NT2/D1 (cell line): ENCODE data around the gene KDM8.

ENCODE experiments used
- DNase-seq: peaks from one replicate; pipeline ENCODE4 v3.0.0-alpha.2; 2011; ENCODE audit warnings: low read depth, low spot score
- H3K27me3 ChIP-seq: 2 replicates; pipeline ENCODE4 v1.6.0; 2011; ENCODE audit warnings: mild to moderate bottlenecking; ENCODE audit not compliant: insufficient read length, insufficient read depth
- H3K36me3 ChIP-seq: 2 replicates; pipeline ENCODE4 v1.6.1; 2011; ENCODE audit warnings: mild to moderate bottlenecking, low read length, mixed read lengths; ENCODE audit not compliant: insufficient read depth, insufficient read length
- H3K4me1 ChIP-seq: 2 replicates; pipeline ENCODE4 v1.5.1; 2011; ENCODE audit not compliant: insufficient read depth, insufficient read length
- H3K4me3 ChIP-seq: 2 replicates; pipeline ENCODE4 v1.5.1; 2011; ENCODE audit warnings: low read depth; ENCODE audit not compliant: insufficient read length
- H3K9ac ChIP-seq: 2 replicates; pipeline ENCODE4 v1.6.0; 2011; ENCODE audit warnings: low read depth; ENCODE audit not compliant: insufficient read length
- H3K9me3 ChIP-seq: 2 replicates; pipeline ENCODE4 v1.5.1; 2011; ENCODE audit warnings: mild to moderate bottlenecking, low read length; ENCODE audit not compliant: insufficient read depth
- SUZ12 ChIP-seq: IDR thresholded peaks from 2 replicates; pipeline ENCODE4 v1.6.1; 2011; ENCODE audit not compliant: insufficient read length, insufficient read depth; ENCODE audit errors: extremely low read depth
- YY1 ChIP-seq: IDR thresholded peaks from 2 replicates; pipeline ENCODE4 v1.6.1; 2011; ENCODE audit not compliant: insufficient read length, insufficient read depth
- ZNF274 ChIP-seq: IDR thresholded peaks from 2 replicates; pipeline ENCODE4 v1.6.1; 2011; ENCODE audit warnings: mild to moderate bottlenecking, low read depth, low read length

The KDM8 gene

GRCh38 chr16:27203507-27204311 lies at the start of gene KDM8:
TSS of gene KDM8 (plus strand) at chr16:27203526. CDS start at chr16:27210124, 6,598 bp downstream.
- Histone ChIP-seq H3K27me3 (no peaks in the 10 kb centered on the region), H3K9me3 (no peaks in the 10 kb centered on the region), H3K4me1 (no peaks in the 10 kb centered on the region), H3K36me3 (peaks cover 17% of the 10 kb centered on the region), H3K4me3 (peak within 1 kb of the TSS; percentile 72), H3K9ac (peak within 1 kb of the TSS; percentile 95)
- TF ChIP-seq SUZ12 (no peak), YY1 (no peak), ZNF274 (no peak)
- peak; percentile 98 for DNase-seq

GRCh38 chr16:27154705-27155521 lies 48.4 kb upstream of the KDM8 start:
- H3K4me3 ChIP-seq, result no peak overlapping the region
- no peak overlapping the region for H3K9ac ChIP-seq
- no peaks in the 10 kb centered on the region for H3K36me3 ChIP-seq
- H3K27me3 ChIP-seq, result no peaks in the 10 kb centered on the region
- TF ChIP-seq YY1 (no peak), ZNF274 (no peak), SUZ12 (no peak)
- no peaks in the 10 kb centered on the region for H3K9me3 ChIP-seq
- H3K4me1 ChIP-seq, result peaks cover 4% of the 10 kb centered on the region
- peak; percentile 47 for DNase-seq

- H3K36me3 ChIP-seq, result no peaks in the 10 kb centered on the region
- peaks cover 2% of the 10 kb centered on the region for H3K4me1 ChIP-seq
- DNase-seq, result no peak
- no peaks in the 10 kb centered on the region for H3K27me3 ChIP-seq
- no peak overlapping the region for H3K9ac ChIP-seq
- no peak for TF ChIP-seq SUZ12
- TF ChIP-seq YY1, result no peak
- no peak for TF ChIP-seq ZNF274
- no peaks in the 10 kb centered on the region; the same call in 1 of the 2 replicates for H3K9me3 ChIP-seq
- H3K4me3 ChIP-seq, result no peak overlapping the region
Observed at GRCh38 chr16:27156579-27156978, 46.7 kb upstream of the KDM8 start.

- no peaks in the 10 kb centered on the region for H3K27me3 ChIP-seq
- DNase-seq, result no peak
- H3K4me3 ChIP-seq, result no peak overlapping the region
- no peak overlapping the region for H3K9ac ChIP-seq
- no peaks in the 10 kb centered on the region for H3K4me1 ChIP-seq
- no peak for TF ChIP-seq SUZ12
- no peak for TF ChIP-seq ZNF274
- TF ChIP-seq YY1, result no peak
- no peaks in the 10 kb centered on the region for H3K36me3 ChIP-seq
- peaks cover 22% of the 10 kb centered on the region for H3K9me3 ChIP-seq
Observed at GRCh38 chr16:27161398-27161797, 41.9 kb upstream of the KDM8 start.

GRCh38 chr16:27164352-27164751 lies 39.0 kb upstream of the KDM8 start:
- TF ChIP-seq YY1 (no peak), SUZ12 (no peak)
- no peaks in the 10 kb centered on the region for H3K27me3 ChIP-seq
- H3K9me3 ChIP-seq, result peaks cover 22% of the 10 kb centered on the region
- H3K4me3 ChIP-seq, result no peak overlapping the region
- no peaks in the 10 kb centered on the region for H3K36me3 ChIP-seq
- DNase-seq, result no peak
- no peak overlapping the region for H3K9ac ChIP-seq
- no peaks in the 10 kb centered on the region for H3K4me1 ChIP-seq

GRCh38 chr16:27165576-27165975 lies 37.8 kb upstream of the KDM8 start:
- Histone ChIP-seq H3K27me3 (no peaks in the 10 kb centered on the region), H3K9ac (no peak overlapping the region), H3K4me3 (no peak overlapping the region), H3K36me3 (no peaks in the 10 kb centered on the region), H3K9me3 (peaks cover 22% of the 10 kb centered on the region), H3K4me1 (no peaks in the 10 kb centered on the region)
- DNase-seq, result no peak
- TF ChIP-seq ZNF274, result no peak

- Histone ChIP-seq H3K36me3 (no peaks in the 10 kb centered on the region), H3K4me1 (no peaks in the 10 kb centered on the region), H3K4me3 (no peak overlapping the region), H3K27me3 (no peaks in the 10 kb centered on the region), H3K9ac (no peak overlapping the region), H3K9me3 (peaks cover 20% of the 10 kb centered on the region)
- no peak for DNase-seq
- no peak for TF ChIP-seq ZNF274
- TF ChIP-seq SUZ12, result no peak
- no peak for TF ChIP-seq YY1
Observed at GRCh38 chr16:27168790-27169189, 34.5 kb upstream of the KDM8 start.
